SK-N-SH treated with all-trans-retinoic acid at 6 μM for 48 hours (cell line): ENCODE results near the gene LCN1.

ENCODE experiments used
- ATAC-seq: fragments of 200-7000 bp; cut with Tn5 transposase; 3 replicates; pipeline ENCODE4 v1.9.1; 2020; ENCODE audit warnings: mild to moderate bottlenecking, moderate library complexity
- ARNTL ChIP-seq: fragments of 450-650 bp; formaldehyde crosslinking; IDR thresholded peaks from 2 replicates; pipeline ENCODE4 v1.5.0; 2020; ENCODE audit warnings: low read depth, mild to moderate bottlenecking, moderate library complexity, borderline replicate concordance
- BACH2 ChIP-seq: fragments of 250-450 bp; sonication (Bioruptor Pico); IDR thresholded peaks from 2 replicates; pipeline ENCODE4 v1.9.0; 2021; ENCODE audit warnings: mild to moderate bottlenecking, borderline replicate concordance
- CSDC2 ChIP-seq: fragments of 250-450 bp; sonication (Bioruptor Pico); IDR thresholded peaks from 2 replicates; pipeline ENCODE4 v1.5.0; 2020; ENCODE audit warnings: mild to moderate bottlenecking, moderate library complexity
- CSRNP3 ChIP-seq: fragments of 250-450 bp; sonication (Bioruptor Pico); IDR thresholded peaks from 2 replicates; pipeline ENCODE4 v1.5.1; 2021; ENCODE audit warnings: mild to moderate bottlenecking, moderate library complexity
- ESRRG ChIP-seq: fragments of 250-450 bp; sonication (Bioruptor Pico); IDR thresholded peaks from 2 replicates; pipeline ENCODE4 v1.6.1; 2021; ENCODE audit warnings: mild to moderate bottlenecking
- GLIS3 ChIP-seq: fragments of 250-450 bp; sonication (Bioruptor Pico); IDR thresholded peaks from 2 replicates; pipeline ENCODE4 v1.5.0; 2020; ENCODE audit warnings: mild to moderate bottlenecking, moderate library complexity
- ISL1 ChIP-seq: fragments of 250-450 bp; sonication (Bioruptor Pico); IDR thresholded peaks from 2 replicates; pipeline ENCODE4 v2.1.2; 2022; ENCODE audit warnings: mild to moderate bottlenecking, moderate library complexity
- OSR1 ChIP-seq: fragments of 250-450 bp; sonication (Bioruptor Pico); IDR thresholded peaks from 2 replicates; pipeline ENCODE4 v1.8.0; 2022; ENCODE audit warnings: moderate library complexity, mild to moderate bottlenecking, inconsistent platforms
- PPARA ChIP-seq: fragments of 250-450 bp; sonication (Bioruptor Pico); IDR thresholded peaks from 2 replicates; pipeline ENCODE4 v1.5.0; 2020; ENCODE audit warnings: mild to moderate bottlenecking, borderline replicate concordance
- RARB ChIP-seq: fragments of 250-450 bp; sonication (Bioruptor Pico); IDR thresholded peaks from 2 replicates; pipeline ENCODE4 v1.8.0; 2021; ENCODE audit warnings: mild to moderate bottlenecking, moderate library complexity
- SNAI2 ChIP-seq: fragments of 250-450 bp; sonication (Bioruptor Pico); IDR thresholded peaks from 2 replicates; pipeline ENCODE4 v1.5.0; 2020; ENCODE audit warnings: mild to moderate bottlenecking, moderate library complexity
- TCF4 ChIP-seq: fragments of 250-450 bp; sonication (Bioruptor Pico); IDR thresholded peaks from 2 replicates; pipeline ENCODE4 v1.8.0; 2021; ENCODE audit warnings: mild to moderate bottlenecking, moderate library complexity, borderline replicate concordance
- TOX ChIP-seq: fragments of 250-450 bp; sonication (Bioruptor Pico); IDR thresholded peaks from 2 replicates; pipeline ENCODE4 v1.8.0; 2021; ENCODE audit warnings: mild to moderate bottlenecking, moderate library complexity, borderline replicate concordance
- ZC3H10 ChIP-seq: fragments of 250-450 bp; sonication (Bioruptor Pico); IDR thresholded peaks from 2 replicates; pipeline ENCODE4 v1.5.1; 2021; ENCODE audit warnings: mild to moderate bottlenecking, moderate library complexity
- ZFP3 ChIP-seq: fragments of 250-450 bp; sonication (Bioruptor Pico); IDR thresholded peaks from 2 replicates; pipeline ENCODE4 v1.5.0; 2020; ENCODE audit warnings: mild to moderate bottlenecking, moderate library complexity
- ZFP30 ChIP-seq: fragments of 450-650 bp; formaldehyde crosslinking; IDR thresholded peaks from 2 replicates; pipeline ENCODE4 v1.5.0; 2022; ENCODE audit warnings: mild to moderate bottlenecking, moderate library complexity
- ZNF565 ChIP-seq: fragments of 450-650 bp; formaldehyde crosslinking; conservative IDR thresholded peaks from 2 replicates; pipeline ENCODE4 v1.5.0; 2020; ENCODE audit warnings: low read depth, mild to moderate bottlenecking, moderate library complexity
- ZNF70 ChIP-seq: fragments of 450-650 bp; formaldehyde crosslinking; IDR thresholded peaks from 2 replicates; pipeline ENCODE4 v1.5.0; 2020; ENCODE audit warnings: mild to moderate bottlenecking, moderate library complexity
- ZNF8 ChIP-seq: fragments of 450-650 bp; formaldehyde crosslinking; IDR thresholded peaks from 2 replicates; pipeline ENCODE4 v1.5.0; 2020; ENCODE audit warnings: mild to moderate bottlenecking, moderate library complexity
- TF ChIP-seq, protein P1 (sequence below): fragments of 250-450 bp; sonication (Bioruptor Pico); IDR thresholded peaks from 2 replicates; pipeline ENCODE4 v1.8.0; 2020; ENCODE audit warnings: mild to moderate bottlenecking, moderate library complexity, borderline replicate concordance
- TF ChIP-seq, protein P2 (sequence below): fragments of 250-450 bp; sonication (Bioruptor Pico); IDR thresholded peaks from 2 replicates; pipeline ENCODE4 v1.5.1; 2020; ENCODE audit warnings: low read depth, mild to moderate bottlenecking, moderate library complexity
- TF ChIP-seq, protein P3 (sequence below): fragments of 250-450 bp; sonication (Bioruptor Pico); IDR thresholded peaks from 2 replicates; pipeline ENCODE4 v1.8.0; 2021; ENCODE audit warnings: low read depth, mild to moderate bottlenecking, moderate library complexity, borderline replicate concordance
- TF ChIP-seq, protein P4 (sequence below): fragments of 250-450 bp; sonication (Bioruptor Pico); IDR thresholded peaks from 2 replicates; pipeline ENCODE4 v1.5.0; 2020; ENCODE audit warnings: mild to moderate bottlenecking, moderate library complexity

LCN1 gene

DNA sequence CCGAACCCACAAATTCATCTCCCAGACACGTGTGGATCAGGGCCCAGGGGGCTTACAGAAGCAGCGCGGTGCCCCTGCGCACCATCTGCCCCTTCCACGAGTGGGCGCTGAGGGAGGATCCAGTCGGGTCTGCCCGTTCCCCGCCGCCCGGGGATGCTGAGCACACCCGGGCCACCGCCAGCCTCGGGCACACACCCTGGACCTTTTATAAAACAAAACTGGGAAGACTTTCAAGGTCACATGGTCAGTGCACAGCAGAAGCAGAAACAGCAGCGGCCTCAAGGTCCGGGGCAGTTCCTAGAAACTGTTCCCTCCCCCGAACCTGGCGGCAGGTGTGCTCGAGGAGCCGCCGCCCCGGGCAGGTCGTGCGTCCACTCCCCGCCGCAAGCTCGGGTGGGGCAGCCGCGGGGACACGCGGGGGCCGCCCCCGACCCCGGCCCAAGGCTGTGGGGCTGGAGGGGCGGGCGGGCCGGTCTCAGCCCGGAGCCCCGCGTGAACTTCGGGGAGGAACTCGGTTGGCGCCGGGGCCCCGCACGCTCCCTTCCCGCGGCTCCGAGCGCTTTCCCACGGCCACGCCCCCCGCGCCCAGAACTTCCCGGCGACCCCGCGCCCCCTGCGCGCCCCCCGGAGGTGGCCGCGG is 42.3 kb upstream of the LCN1 start:
- peak; percentile 67 for ATAC-seq
- no peak for TF ChIP-seq SNAI2
- no peak; the same call in 1 of the 2 replicates for TF ChIP-seq ZNF70 (CRISPR knock-in tag)
- TF ChIP-seq OSR1 (CRISPR knock-in tag) = no peak

GRCh38 chr9:135479469-135480052 is 41.7 kb upstream of the LCN1 start, which contains the start of gene PPP1R26:
TSS of gene PPP1R26 (plus strand) at chr9:135479782. CDS start at chr9:135484511, 4,729 bp downstream.
- no peak for ATAC-seq
- TF ChIP-seq, protein P1, sequence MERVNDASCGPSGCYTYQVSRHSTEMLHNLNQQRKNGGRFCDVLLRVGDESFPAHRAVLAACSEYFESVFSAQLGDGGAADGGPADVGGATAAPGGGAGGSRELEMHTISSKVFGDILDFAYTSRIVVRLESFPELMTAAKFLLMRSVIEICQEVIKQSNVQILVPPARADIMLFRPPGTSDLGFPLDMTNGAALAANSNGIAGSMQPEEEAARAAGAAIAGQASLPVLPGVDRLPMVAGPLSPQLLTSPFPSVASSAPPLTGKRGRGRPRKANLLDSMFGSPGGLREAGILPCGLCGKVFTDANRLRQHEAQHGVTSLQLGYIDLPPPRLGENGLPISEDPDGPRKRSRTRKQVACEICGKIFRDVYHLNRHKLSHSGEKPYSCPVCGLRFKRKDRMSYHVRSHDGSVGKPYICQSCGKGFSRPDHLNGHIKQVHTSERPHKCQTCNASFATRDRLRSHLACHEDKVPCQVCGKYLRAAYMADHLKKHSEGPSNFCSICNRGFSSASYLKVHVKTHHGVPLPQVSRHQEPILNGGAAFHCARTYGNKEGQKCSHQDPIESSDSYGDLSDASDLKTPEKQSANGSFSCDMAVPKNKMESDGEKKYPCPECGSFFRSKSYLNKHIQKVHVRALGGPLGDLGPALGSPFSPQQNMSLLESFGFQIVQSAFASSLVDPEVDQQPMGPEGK (CRISPR knock-in tag) = no peak
- TF ChIP-seq ARNTL (CRISPR knock-in tag) (no peak), ZNF8 (no peak), ESRRG (CRISPR knock-in tag) (no peak), ZFP3 (CRISPR knock-in tag) (no peak), SNAI2 (no peak), OSR1 (CRISPR knock-in tag) (no peak), CSRNP3 (CRISPR knock-in tag) (no peak), ZFP30 (CRISPR knock-in tag) (no peak), ZNF565 (CRISPR knock-in tag) (no peak), ZNF70 (CRISPR knock-in tag) (no peak), CSDC2 (CRISPR knock-in tag) (no peak), RARB (CRISPR knock-in tag) (no peak), TOX (CRISPR knock-in tag) (no peak), BACH2 (CRISPR knock-in tag) (no peak)
- TF ChIP-seq, protein P2, sequence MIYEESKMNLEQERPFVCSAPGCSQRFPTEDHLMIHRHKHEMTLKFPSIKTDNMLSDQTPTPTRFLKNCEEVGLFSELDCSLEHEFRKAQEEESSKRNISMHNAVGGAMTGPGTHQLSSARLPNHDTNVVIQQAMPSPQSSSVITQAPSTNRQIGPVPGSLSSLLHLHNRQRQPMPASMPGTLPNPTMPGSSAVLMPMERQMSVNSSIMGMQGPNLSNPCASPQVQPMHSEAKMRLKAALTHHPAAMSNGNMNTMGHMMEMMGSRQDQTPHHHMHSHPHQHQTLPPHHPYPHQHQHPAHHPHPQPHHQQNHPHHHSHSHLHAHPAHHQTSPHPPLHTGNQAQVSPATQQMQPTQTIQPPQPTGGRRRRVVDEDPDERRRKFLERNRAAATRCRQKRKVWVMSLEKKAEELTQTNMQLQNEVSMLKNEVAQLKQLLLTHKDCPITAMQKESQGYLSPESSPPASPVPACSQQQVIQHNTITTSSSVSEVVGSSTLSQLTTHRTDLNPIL = no peak
- TF ChIP-seq, protein P3, sequence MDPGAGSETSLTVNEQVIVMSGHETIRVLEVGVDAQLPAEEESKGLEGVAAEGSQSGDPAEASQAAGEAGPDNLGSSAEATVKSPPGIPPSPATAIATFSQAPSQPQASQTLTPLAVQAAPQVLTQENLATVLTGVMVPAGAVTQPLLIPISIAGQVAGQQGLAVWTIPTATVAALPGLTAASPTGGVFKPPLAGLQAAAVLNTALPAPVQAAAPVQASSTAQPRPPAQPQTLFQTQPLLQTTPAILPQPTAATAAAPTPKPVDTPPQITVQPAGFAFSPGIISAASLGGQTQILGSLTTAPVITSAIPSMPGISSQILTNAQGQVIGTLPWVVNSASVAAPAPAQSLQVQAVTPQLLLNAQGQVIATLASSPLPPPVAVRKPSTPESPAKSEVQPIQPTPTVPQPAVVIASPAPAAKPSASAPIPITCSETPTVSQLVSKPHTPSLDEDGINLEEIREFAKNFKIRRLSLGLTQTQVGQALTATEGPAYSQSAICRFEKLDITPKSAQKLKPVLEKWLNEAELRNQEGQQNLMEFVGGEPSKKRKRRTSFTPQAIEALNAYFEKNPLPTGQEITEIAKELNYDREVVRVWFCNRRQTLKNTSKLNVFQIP (CRISPR knock-in tag) = no peak
- TF ChIP-seq, all 23 proteins: peak for 0

DNA sequence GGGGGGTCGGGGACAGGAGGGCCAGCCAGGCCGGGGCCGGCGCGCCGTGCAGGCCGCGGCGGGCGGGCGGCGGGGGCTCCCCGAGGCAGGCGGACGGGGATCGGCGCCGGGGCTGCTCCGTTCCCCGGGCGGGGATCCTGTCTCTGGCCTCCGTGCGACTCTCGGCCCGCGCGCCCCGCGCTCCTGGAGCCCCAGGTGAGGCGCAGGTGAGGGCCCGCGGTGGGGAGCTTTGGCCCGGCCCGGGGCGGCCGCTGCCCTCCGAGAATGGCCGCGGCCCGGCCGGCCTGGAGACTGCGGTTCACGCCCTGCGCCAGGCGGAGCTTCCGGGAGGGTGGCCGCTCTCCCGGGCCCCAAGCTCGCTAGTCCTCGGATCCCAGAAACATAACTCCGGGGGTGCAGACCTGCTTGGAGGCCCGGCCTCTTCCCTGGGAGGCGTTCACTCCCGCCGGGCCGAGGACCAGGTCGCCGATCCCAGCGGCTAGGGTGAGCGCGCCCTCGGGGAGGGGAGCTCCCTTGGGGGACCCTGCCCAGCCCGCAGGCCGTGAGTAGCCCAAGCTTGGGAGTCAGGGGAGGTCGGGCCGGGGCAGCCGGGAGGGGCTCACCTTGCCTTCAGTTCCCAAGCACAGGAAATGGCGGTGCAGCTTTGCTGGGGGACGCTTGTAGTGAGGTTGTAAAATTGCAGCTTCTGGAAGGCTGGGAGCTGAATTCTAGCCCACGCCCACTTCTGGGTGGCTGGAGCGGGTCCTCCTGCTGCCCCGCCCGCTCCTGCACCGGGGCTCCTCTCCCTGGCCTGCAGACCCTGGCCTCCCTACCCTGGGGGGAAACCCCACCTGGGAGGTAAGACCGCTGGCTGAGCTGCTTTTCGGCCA is 40.9 kb upstream of the LCN1 start:
- peak; percentile 86 for ATAC-seq
- no peak for TF ChIP-seq ZNF8
- no peak for TF ChIP-seq PPARA (CRISPR knock-in tag)
- TF ChIP-seq, protein P1 (CRISPR knock-in tag) = no peak
- TF ChIP-seq CSRNP3 (CRISPR knock-in tag) = no peak
- TF ChIP-seq SNAI2 = no peak
- no peak for TF ChIP-seq TCF4 (CRISPR knock-in tag)
- TF ChIP-seq, protein P4, sequence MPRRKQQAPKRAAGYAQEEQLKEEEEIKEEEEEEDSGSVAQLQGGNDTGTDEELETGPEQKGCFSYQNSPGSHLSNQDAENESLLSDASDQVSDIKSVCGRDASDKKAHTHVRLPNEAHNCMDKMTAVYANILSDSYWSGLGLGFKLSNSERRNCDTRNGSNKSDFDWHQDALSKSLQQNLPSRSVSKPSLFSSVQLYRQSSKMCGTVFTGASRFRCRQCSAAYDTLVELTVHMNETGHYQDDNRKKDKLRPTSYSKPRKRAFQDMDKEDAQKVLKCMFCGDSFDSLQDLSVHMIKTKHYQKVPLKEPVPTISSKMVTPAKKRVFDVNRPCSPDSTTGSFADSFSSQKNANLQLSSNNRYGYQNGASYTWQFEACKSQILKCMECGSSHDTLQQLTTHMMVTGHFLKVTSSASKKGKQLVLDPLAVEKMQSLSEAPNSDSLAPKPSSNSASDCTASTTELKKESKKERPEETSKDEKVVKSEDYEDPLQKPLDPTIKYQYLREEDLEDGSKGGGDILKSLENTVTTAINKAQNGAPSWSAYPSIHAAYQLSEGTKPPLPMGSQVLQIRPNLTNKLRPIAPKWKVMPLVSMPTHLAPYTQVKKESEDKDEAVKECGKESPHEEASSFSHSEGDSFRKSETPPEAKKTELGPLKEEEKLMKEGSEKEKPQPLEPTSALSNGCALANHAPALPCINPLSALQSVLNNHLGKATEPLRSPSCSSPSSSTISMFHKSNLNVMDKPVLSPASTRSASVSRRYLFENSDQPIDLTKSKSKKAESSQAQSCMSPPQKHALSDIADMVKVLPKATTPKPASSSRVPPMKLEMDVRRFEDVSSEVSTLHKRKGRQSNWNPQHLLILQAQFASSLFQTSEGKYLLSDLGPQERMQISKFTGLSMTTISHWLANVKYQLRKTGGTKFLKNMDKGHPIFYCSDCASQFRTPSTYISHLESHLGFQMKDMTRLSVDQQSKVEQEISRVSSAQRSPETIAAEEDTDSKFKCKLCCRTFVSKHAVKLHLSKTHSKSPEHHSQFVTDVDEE (CRISPR knock-in tag) = no peak
- no peak for TF ChIP-seq ZNF565 (CRISPR knock-in tag)
- no peak for TF ChIP-seq ZFP30 (CRISPR knock-in tag)
- no peak for TF ChIP-seq ZC3H10 (CRISPR knock-in tag)
- TF ChIP-seq ARNTL (CRISPR knock-in tag) = no peak
- TF ChIP-seq OSR1 (CRISPR knock-in tag) = no peak
- no peak for TF ChIP-seq GLIS3 (CRISPR knock-in tag)
- TF ChIP-seq ZFP3 (CRISPR knock-in tag) = no peak
- no peak for TF ChIP-seq ISL1 (CRISPR knock-in tag)
